8988T (cell line): Measurements from ENCODE around the gene CISD2.
"Not testable (repeated sequence)": the region's sequence is repeated elsewhere in the genome, so short reads cannot be mapped to it uniquely, and the experiment has no call there.

Experiments
- DNase-seq: peaks from one replicate; pipeline ENCODE4 v3.0.0; 2011

The CISD2 gene

GRCh38 chr4:102850370-102850769 is 18.4 kb upstream of the CISD2 start:
- no peak for DNase-seq

GRCh38 chr4:102858828-102859464 is 9.8 kb upstream of the CISD2 start:
- no peak for DNase-seq

GRCh38 chr4:102860611-102861324 is 8.0 kb upstream of the CISD2 start:
- DNase-seq = no peak

- no peak for DNase-seq
These were observed 6.8 kb upstream of the CISD2 start for GRCh38 chr4:102862016-102862415.

GRCh38 chr4:102862747-102863146 is 6.0 kb upstream of the CISD2 start:
- no peak for DNase-seq

- DNase-seq = not testable (repeated sequence)
These were observed 3.5 kb upstream of the CISD2 start for GRCh38 chr4:102865327-102865726.

GRCh38 chr4:102867278-102868152 is 1.3 kb upstream of the CISD2 start:
- DNase-seq = no peak

- DNase-seq = peak; percentile 2
These were observed 525 bp upstream of the CISD2 start for GRCh38 chr4:102868153-102868780.

- no peak for DNase-seq
These were observed 891 bp downstream of the CISD2 start for GRCh38 chr4:102869569-102870197.

GRCh38 chr4:102871772-102872171 is 3.0 kb downstream of the CISD2 start:
- DNase-seq = no peak

GRCh38 chr4:102877477-102878106 is 8.8 kb downstream of the CISD2 start:
- not testable (repeated sequence) for DNase-seq

GRCh38 chr4:102878349-102878748 is 9.6 kb downstream of the CISD2 start:
- not testable (repeated sequence) for DNase-seq

- no peak for DNase-seq
These were observed 10.1 kb downstream of the CISD2 start for GRCh38 chr4:102878901-102879300.

GRCh38 chr4:102881343-102881742 is 12.6 kb downstream of the CISD2 start:
- DNase-seq = no peak

GRCh38 chr4:102883278-102883677 is 14.5 kb downstream of the CISD2 start:
- DNase-seq = no peak

- not testable (repeated sequence) for DNase-seq
These were observed 19.8 kb downstream of the CISD2 start for GRCh38 chr4:102888570-102888969.

- DNase-seq = not testable (repeated sequence)
These were observed 21.1 kb downstream of the CISD2 start for GRCh38 chr4:102889866-102890265.

- not testable (repeated sequence) for DNase-seq
These were observed 27.8 kb downstream of the CISD2 start for GRCh38 chr4:102896547-102896946.

GRCh38 chr4:102897610-102898009 is 28.8 kb downstream of the CISD2 start:
- DNase-seq = not testable (repeated sequence)

- DNase-seq = no peak
These were observed 33.0 kb downstream of the CISD2 start for GRCh38 chr4:102901804-102902203.

- no peak for DNase-seq
These were observed 50.1 kb downstream of the CISD2 start for GRCh38 chr4:102918859-102919258.

GRCh38 chr4:102919697-102920096 is 50.9 kb downstream of the CISD2 start:
- DNase-seq = not testable (repeated sequence)
